ENCODE data around the gene ATP8A2. TPM values are rescaled to one million over a fixed set of nuclear protein-coding genes. Genes with fewer than 3 reads are reported as not detected.

The ATP8A2 gene
- total RNA-seq, 1 experiment from 2014 or later, result 0.26 TPM

- H3K4me1 Mint-ChIP-seq (ENCODE audit: insufficient read depth, unreplicated experiment), result no peaks in the 10 kb centered on the region
- H3K4me3 Mint-ChIP-seq (ENCODE audit: unreplicated experiment), result no peak overlapping the region
- TF ChIP-seq CTCF (IDR thresholded peaks at IDR 0.05; ENCODE audit: unreplicated experiment), result no peak
- H3K36me3 Mint-ChIP-seq (ENCODE audit: insufficient read depth, unreplicated experiment), result no peaks in the 10 kb centered on the region
- no peak for DNase-seq (ENCODE audit: unreplicated experiment)
- no peaks in the 10 kb centered on the region for H3K27me3 Mint-ChIP-seq (ENCODE audit: insufficient read depth, unreplicated experiment)
- no TSS peak for BruUV-seq (replicated peaks)
- ChIA-PET CTCF (no interaction called here), POLR2A (interaction anchor here (0.9 kb wide), 1 partner anchor 86 kb away, joined by 3 read pairs; no protein-coding TSS in a partner anchor)
- H3K27ac Mint-ChIP-seq (ENCODE audit: low read depth, unreplicated experiment), result no peak overlapping the region
- peaks cover 10% of the 10 kb centered on the region for H3K9me3 Mint-ChIP-seq (ENCODE audit: unreplicated experiment)
- intact Hi-C loops (cut with micrococcal nuclease), result no loop called here
Observed at GRCh38 chr13:26030331-26030730, 658.6 kb downstream of the ATP8A2 start.

GRCh38 chr13:26034018-26034417 is 662.2 kb downstream of the ATP8A2 start:
- Mint-ChIP-seq H3K36me3 (ENCODE audit: insufficient read depth, unreplicated experiment) (no peaks in the 10 kb centered on the region), H3K4me1 (ENCODE audit: insufficient read depth, unreplicated experiment) (no peaks in the 10 kb centered on the region), H3K9me3 (ENCODE audit: unreplicated experiment) (peaks cover 10% of the 10 kb centered on the region), H3K27ac (ENCODE audit: low read depth, unreplicated experiment) (no peak overlapping the region), H3K27me3 (ENCODE audit: insufficient read depth, unreplicated experiment) (no peaks in the 10 kb centered on the region), H3K4me3 (ENCODE audit: unreplicated experiment) (no peak overlapping the region)
- CTCF ChIA-PET, result no interaction called here
- no TSS peak for BruUV-seq (replicated peaks)
- DNase-seq (ENCODE audit: unreplicated experiment), result no peak
- intact Hi-C loops (cut with micrococcal nuclease), result no loop called here
- TF ChIP-seq CTCF (IDR thresholded peaks at IDR 0.05; ENCODE audit: unreplicated experiment), result no peak
- POLR2A ChIA-PET, result no interaction called here

- H3K4me1 Mint-ChIP-seq (ENCODE audit: insufficient read depth, unreplicated experiment), result no peaks in the 10 kb centered on the region
- no peak overlapping the region for H3K27ac Mint-ChIP-seq (ENCODE audit: low read depth, unreplicated experiment)
- no TSS peak for BruUV-seq (replicated peaks)
- H3K36me3 Mint-ChIP-seq (ENCODE audit: insufficient read depth, unreplicated experiment), result no peaks in the 10 kb centered on the region
- no peaks in the 10 kb centered on the region for H3K27me3 Mint-ChIP-seq (ENCODE audit: insufficient read depth, unreplicated experiment)
- TF ChIP-seq CTCF (IDR thresholded peaks at IDR 0.05; ENCODE audit: unreplicated experiment), result no peak
- ChIA-PET POLR2A (interaction anchor here (0.7 to 1.2 kb wide), 2 partner anchors 14 to 36 kb away, joined by 3 read pairs; no protein-coding TSS in a partner anchor), CTCF (interaction anchor here (0.9 kb wide), 1 partner anchor 10 kb away, joined by 4 read pairs; no protein-coding TSS in a partner anchor)
- intact Hi-C loops (cut with micrococcal nuclease), result no loop called here
- H3K4me3 Mint-ChIP-seq (ENCODE audit: unreplicated experiment), result no peak overlapping the region
- H3K9me3 Mint-ChIP-seq (ENCODE audit: unreplicated experiment), result no peaks in the 10 kb centered on the region
- DNase-seq (ENCODE audit: unreplicated experiment), result no peak
Observed at GRCh38 chr13:26036383-26036782, 664.6 kb downstream of the ATP8A2 start.

- BruUV-seq (replicated peaks), result no TSS peak
- Mint-ChIP-seq H3K36me3 (ENCODE audit: insufficient read depth, unreplicated experiment) (no peaks in the 10 kb centered on the region), H3K27ac (ENCODE audit: low read depth, unreplicated experiment) (no peak overlapping the region), H3K27me3 (ENCODE audit: insufficient read depth, unreplicated experiment) (no peaks in the 10 kb centered on the region), H3K4me1 (ENCODE audit: insufficient read depth, unreplicated experiment) (no peaks in the 10 kb centered on the region), H3K9me3 (ENCODE audit: unreplicated experiment) (no peaks in the 10 kb centered on the region), H3K4me3 (ENCODE audit: unreplicated experiment) (no peak overlapping the region)
- peak; percentile 49 for DNase-seq (ENCODE audit: unreplicated experiment)
- CTCF ChIA-PET, result interaction anchor here (0.6 to 0.9 kb wide), 3 partner anchors 9 to 233 kb away, joined by 3 to 4 read pairs (median 4); no protein-coding TSS in a partner anchor
- peak; percentile 33 for TF ChIP-seq CTCF (IDR thresholded peaks at IDR 0.05; ENCODE audit: unreplicated experiment)
- intact Hi-C loops (cut with micrococcal nuclease), result no loop called here
- POLR2A ChIA-PET, result interaction anchor here (1.2 kb wide), 1 partner anchor 13 kb away, joined by 3 read pairs; no protein-coding TSS in a partner anchor
Observed at GRCh38 chr13:26037302-26037701, 665.5 kb downstream of the ATP8A2 start.

All from MCF 10A (cell line).